Left kidney (tissue), 8 donors: ENCODE results near the gene UGT2B17. TPM values are rescaled to one million over a fixed set of nuclear protein-coding genes. Genes with fewer than 3 reads are reported as not detected.
"Not testable (repeated sequence)": the region's sequence is repeated elsewhere in the genome, so short reads cannot be mapped to it uniquely, and the experiment has no call there.

Experiments used
- DNase-seq: peaks from one replicate; pipeline ENCODE4 v3.0.0-alpha.2; 2013
- long read RNA-seq, 8 donors: transcript quantifications; one replicate each; lab custom pipeline, GENCODE V29; 2026
- polyA plus RNA-seq: library from polyadenylated mRNA; unstranded; fragments of 120-200 nt; gene quantifications from one replicate; pipeline ENCODE4 v1.2.1, GENCODE V29; 2013; ENCODE audit not compliant: insufficient read length

UGT2B17 gene
- 0.15 TPM for polyA plus RNA-seq
- long read RNA-seq, donor 1, result 0 reads
- long read RNA-seq, donor 2, result 0 reads
- long read RNA-seq, donor 3, result 0 reads
- long read RNA-seq, donor 4, result 0 reads
- long read RNA-seq, donor 5, result 0 reads
- long read RNA-seq, donor 6, result 0 reads
- long read RNA-seq, donor 7, result 0 reads
- long read RNA-seq, donor 8, result 0 reads

DNA sequence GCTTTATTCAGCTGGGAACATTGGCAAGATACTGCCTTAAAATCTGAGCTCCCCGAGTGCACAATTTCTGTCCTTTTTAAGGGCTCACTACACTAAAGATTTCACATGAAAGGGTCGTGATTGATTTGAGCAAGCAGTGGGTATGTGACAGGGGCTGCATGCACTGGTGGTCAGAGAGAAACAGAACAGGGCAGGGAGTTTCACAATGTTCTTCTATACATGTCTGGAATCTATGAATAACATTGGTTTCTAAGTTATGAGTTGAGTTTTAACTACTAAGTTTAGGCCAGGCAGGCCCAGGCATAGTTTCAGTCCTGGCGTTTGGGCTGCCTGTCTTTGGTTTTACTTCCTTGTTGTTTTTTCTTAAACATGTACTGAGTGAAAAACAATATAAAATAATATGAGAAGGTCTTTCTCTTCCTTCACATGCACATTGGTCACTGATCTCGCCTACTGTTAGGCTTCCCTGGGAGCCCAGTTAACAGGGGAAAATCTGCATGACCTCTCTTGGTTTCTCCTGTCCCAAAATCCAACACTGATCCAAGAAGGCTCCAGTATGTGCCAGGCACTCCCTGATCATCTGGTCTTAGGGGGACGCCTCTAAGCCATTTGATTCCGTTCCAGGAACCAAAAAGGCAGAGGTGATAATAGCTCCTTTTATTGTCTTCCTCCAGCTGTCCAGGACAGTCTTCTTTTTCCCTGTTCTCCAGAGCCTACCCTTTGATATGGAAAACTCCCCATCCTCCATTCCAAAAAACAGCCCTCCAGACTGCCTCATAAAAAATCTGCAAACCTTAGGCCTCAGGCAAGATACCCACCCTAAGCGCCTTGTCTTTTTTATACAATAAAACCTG is at the start of gene UGT2B17:
Gene UGT2B17, minus strand, starts transcription at position 51 of the 854 bp plus-strand sequence. CDS start 7,838 bp downstream, outside the sequence.
- DNase-seq, result no peak

DNA sequence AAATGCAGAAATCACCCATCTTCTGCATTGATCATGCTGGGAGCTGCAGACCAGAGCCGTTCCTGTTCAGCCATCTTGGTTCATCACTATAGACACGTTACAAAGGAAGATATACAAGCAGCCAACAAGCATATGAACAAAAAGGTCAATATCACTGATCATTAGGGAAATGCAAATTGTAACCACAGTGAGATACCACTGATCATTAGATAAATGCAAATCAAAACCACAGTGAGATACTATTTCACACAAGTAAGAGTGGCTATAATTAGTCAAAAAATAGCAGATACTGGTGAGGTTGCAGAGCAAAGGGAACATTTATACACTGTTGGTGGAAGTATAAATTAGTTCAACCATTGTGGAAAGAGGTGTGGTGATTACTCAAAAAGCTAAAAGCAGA is 46.6 kb upstream of the UGT2B17 start:
- not testable (repeated sequence) for DNase-seq

DNA sequence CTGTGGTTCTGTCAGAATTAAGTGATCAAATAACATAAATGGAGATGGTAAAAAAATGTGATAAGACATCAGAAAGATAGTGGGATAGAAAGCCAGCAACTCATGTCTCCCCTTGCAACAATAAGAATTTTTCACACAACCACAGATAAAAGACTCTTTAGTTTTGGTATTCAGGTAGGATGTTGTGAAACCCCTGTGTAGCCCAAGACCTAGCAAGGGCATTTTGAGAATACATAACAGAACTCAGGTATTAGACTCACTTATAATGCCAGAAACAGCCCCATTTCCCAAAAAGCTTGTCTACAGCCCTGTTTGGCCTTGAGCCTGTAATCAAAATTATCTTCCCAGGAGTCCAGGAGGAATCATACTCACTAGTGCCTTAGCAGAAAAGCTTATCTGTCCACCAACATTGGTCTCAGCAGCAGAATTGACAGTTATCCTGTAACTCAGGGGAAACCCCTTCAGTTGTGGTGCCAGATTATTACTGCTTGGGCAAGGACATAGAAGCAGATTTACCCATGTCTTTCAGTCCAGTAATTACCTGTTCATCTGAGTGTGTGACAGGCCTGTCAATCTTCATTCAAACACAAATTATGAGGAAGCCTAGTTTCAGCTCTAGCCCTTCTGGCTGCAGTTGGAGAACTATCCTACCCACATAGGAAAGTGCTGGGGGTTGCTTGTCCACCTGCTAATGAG is 41.0 kb upstream of the UGT2B17 start:
- no peak for DNase-seq

DNA sequence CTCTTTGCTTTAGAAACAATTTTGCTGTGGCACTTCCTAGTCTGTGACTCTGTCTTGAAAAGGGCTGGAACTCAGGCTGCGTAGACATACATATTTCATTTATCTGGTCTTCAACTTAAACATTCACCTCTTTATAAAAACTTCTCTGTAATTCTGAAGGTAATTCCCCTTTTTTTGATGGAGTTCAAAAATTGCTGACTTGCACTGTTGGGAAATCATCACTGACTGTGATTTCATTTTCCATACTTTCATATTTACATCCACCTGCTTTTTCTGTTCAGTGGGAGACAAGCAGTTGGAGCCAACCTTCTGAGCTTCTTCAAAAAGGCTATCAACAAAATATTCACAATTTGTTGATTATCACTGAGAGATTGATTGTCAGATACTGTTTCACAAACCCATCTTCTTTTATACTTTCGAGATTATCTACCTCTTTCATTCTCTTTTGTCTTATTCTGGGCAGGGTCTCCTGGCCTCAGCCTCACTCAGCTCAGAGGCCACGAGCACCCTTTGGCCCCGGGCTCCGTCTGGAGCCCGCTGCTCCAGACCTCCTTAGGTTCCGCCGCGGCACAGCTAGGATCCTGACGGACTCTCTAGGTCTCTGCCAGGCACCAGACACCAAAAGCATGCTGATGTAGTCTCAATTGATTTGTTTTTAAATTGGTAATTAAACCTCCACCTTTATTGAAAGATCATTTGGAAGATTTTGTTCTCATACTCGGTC is 39.7 kb upstream of the UGT2B17 start:
- no peak for DNase-seq

DNA sequence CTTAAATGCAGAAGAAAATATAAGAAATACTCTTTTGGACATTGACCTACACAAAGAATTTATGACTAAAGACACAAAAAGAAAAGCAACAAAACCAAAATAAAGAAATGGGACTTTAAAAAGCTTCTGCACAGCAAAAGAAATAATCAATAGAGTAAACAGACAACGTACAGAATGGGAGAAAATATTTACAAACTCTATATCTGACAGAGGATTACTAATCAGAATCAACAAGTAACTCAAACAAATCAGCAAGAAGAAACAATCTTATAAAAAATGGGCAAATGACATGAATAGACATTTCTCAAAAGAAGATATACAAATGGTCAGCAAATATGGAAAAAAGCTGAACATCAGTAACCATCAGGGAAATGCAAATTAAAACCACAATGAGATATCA is 37.6 kb upstream of the UGT2B17 start:
- no peak for DNase-seq

DNA sequence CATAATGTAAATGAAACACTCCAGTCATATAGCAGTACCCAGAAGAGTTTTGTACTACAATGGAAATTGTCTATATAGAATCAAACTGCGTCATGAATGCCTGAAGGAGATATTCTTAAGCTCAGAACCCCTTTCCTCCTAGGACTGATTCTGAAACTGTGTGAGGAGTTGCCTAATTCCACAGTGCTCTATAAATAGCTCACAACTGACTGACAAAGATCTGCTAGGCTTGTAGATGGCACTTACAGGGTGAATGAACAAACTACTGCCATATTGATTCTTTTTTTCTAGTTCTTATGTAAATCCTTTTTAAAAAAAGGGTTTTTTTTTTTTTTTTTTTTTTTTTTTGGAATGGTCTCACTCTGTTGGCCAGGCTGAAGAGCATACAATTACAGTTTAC is 30.1 kb upstream of the UGT2B17 start:
- no peak for DNase-seq

DNA sequence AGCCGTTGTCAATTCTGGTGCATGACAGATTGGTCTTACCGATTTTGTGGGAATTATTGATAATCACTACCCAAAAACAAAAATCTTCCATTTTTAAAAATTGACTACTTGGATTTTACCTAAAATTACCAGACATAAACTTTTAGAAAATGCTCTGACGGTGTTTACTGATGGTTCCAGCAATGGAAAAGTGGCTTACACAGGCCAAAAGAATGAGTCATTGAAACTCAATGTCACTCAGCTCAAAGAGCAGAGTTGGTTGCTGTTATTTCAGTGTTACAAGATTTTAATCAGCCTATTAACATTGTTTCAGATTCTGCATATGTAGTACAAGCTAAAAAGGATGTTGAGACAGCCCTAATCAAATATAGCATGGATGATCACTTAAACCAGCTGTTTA is 23.0 kb upstream of the UGT2B17 start:
- DNase-seq, result no peak

DNA sequence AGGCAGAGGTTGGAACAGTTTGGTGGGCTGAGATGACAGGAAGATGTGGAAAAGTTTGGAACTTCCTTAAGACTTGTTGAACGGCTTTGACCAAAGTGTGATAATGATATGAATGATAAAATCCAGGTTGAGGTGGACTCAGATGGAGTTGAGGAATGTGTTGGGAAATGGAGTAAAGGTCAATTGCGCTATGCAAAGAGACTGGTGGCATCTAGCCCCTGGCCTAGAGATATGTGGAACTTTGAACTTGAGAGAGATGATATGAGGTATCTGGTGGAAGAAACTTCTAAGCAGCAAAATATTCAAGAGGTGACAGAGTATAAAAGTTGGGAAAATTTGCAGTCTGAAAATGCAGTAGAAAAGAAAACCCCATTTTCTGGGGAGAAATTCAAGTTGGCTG is 21.4 kb upstream of the UGT2B17 start:
- no peak for DNase-seq

DNA sequence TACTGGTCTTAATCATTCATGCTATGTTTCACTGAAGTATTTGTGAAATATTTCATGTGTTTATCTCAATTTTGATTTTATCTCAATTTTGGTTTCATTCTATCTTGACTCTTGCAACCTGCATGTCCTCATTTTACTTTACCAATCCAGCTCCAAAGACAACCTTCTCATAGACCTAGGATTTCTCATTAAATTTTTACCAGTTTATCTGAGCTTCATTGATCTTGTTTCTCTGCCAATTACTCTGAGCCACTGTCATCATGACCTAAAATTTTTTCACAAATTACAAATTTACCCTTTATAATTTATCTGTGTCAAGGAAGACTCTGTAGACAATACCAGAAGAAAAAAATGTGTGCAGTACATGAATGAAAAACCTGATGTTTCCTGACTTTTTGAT is 18.6 kb upstream of the UGT2B17 start:
- DNase-seq, result no peak

DNA sequence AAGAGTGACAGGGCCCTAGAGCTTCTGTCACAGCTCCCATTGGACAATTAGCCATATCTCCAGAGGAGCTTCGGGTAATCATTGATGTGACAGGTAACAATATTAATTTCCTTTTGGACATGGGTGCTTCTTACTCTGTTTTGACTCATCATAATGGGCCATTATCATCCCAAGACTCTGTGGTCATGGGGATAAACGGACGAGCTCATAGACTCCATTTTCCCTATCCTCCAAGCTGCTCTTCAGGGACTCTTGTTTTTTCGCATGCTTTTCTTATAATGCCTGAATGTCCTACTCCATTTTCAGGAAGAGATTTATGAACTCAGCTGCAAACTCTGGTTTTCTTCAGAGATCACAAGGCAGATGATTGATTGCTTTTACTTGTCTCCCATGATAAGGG is 17.0 kb upstream of the UGT2B17 start:
- DNase-seq, result no peak

DNA sequence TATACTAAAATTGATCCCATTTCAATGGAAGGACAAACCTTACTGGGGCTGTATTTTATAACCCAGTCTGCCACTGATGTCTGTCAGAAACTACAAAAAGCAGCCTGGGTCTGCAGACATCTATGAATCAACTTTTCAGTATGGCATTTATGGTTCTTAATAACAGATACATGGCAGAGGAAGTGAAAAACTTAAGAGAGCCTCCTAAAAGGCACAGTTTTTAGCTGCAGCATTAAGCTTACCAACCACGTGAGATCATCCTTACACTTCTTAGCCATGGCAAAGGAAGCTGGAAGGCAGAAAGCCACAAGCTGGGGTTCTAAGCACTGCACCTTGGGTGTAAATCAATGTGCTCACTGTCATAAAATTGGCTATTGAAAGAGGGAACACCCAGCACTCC is 16.6 kb upstream of the UGT2B17 start:
- DNase-seq, result no peak

DNA sequence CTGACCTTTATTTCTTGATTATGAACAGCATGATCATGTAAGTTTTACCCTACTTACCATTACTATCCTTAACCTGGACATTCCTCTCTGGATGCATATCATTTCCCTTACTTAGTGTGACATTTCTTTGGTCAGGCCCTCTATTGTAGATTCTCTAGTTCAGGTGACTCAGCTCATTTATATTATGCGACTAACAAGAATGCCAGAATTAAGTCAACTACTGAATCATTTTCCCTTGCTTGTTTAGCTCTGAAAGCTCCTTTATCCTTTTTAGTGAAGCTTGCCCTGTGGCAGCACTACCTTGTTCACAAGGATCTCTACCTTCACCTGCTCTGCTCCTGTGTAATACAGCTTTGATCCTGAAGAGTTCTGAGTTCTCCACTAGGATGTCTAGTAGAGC is 15.1 kb upstream of the UGT2B17 start:
- DNase-seq, result no peak

DNA sequence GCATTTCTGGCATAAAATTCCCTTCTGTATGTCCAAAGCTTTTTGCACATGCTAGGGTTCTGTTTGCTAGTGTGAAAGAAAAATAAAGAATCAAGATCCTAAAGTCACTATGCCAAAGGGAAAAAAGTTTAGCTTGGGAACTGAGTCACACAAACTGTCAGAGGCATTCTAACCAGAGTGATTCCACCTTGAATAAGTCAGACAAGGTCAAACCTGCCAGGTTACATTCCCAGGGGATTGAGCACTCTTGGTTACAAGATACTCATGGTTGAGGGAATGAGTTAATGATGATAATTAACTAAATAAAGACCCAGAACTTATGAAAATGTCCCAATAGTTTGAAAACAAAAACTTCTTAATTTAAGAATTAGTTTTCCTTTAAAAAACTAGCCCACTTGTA is 13.7 kb upstream of the UGT2B17 start:
- no peak for DNase-seq

DNA sequence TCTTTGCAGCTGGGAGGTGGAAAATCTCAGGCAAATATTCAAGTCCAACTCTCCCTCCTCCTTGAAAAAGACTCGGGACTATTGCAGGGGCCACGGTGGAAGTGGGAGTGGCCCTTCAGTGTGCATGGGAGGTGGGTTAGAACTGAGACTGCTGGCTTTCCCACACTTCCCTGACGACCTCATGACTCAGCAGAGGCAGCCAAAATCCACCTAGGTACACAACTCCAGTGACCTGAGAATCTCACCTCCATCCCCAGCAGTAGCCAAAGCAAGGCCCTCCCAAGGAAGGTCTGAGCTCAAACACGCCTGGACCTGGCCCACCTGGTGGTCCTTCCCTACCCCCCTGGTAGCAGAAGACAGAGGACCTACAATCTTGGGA is 6.2 kb upstream of the UGT2B17 start:
- DNase-seq, result no peak

DNA sequence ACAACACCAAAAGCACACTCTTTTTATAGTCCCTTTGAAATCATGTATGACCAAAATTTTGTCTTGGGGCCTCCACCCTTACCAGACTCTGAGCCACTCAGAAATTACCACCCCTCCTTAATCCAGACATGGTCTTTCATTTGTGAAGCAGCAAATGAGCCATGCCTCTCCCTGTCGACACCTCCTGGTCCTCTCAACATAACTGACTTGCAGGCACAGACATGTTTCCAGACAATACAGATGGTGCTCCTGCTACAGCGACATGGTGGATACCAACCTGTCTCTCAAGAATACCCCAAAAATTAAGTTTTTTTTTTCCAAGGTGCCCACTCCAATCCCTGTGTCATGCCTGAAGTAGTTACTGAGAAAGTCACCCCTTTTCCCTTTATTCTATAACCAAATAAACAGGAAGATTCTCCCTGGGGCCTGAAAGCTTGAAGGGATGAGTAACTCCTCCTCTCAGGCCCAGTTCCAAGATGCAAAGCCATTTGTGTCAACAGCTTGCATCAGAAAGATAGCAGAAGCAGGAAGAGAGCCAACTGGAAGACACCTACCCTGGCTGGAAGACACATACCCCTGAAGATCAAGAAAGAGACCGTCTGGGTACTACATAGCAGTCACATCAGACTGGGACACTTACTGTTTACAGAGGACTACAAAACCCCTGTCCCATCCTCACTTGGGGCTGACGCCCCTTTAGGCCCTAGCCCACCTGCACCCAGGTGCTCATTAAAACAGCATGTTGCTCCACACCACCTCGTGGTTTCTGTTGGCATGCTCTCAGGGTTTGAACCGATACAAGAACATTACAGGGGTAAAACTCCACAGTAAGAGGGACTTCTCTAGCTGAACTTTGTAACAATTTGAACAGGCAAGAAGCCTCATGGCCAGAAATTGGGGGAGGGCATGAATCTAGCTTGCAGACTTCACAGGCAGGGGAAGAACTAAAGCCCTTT is 5.5 kb upstream of the UGT2B17 start:
- DNase-seq, result no peak

DNA sequence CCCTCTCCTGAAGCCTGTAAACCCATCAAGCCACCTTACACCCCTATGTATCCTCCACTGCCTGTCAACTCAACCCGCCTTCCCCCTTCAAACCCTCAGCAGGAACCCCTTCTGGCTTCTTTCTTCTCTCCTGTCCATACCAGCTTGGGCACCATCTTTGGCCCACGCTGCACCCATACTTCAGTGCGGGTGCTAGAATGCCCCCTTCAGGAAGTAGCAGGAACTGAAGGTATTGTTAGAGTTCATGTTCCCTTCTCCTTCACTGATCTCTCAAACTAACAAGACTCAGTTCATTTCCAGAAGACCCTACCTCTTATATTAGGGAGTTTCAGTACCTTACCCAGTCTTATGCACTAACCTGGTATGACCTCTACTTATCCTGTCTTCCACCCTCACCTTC is 1.5 kb upstream of the UGT2B17 start:
- DNase-seq, result no peak

DNA sequence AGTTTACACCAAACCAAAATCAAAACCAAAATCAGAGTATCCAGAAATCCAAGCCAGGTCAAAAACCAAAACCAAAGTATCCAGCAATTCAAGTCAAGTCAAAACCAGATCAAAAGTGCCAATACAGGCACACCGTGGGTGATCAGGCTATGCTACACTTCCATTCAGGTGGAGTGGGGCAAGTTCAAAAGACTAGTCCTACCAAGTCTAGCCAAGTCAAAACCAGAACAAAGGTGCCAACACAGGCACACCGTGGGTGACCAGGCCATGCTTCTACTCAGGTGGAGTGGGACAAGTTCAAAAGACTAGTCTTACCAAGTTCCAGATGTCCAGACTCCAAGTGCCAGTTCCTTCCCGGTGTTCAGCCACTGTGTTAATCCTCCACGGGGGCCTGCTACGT is 486 bp downstream of the UGT2B17 start:
- DNase-seq, result not testable (repeated sequence)

DNA sequence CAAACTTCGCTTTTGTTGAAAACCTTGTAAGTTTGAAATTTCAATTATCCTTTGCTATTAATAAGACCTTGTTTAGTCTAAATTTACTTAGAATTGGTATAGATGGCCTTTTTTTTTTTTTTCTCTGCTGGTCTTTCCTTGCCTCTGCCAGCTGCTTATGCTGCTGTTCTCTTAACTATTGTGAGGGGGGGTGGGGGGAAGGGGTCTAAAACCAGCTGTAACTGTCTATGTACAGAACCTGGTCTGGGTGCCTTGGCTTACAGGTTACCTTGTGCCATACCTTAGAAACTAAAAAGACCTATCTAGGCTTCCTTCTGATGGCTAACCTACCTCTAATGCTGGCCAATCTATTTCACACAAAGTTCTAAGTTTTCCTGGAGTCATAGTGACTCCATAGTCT is 1.0 kb downstream of the UGT2B17 start:
- no peak for DNase-seq

DNA sequence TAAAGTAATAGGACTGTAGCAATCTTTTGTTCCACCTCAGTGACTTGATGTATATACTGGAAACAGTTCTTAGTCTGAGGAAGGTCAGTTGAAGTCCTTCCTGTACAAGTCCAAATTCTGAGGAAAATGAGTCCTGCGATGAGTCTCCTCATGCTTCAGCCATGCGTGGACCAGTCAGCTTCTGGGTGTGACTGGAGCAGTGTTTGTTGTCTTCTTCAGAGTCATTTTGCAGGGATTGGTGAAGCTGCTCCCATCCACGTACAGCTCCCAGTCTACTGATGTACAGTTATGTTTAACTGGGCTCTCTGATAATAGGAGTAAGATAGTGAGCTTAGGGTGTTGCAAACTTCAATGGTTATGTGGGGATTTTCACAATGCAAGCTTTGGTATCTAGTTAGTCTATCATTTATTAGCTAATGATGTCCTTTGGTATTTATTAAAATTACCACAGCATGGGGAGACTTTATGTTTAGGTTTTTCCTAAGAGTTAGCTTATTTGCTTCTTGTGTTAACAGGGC is 3.4 kb downstream of the UGT2B17 start:
- no peak for DNase-seq

DNA sequence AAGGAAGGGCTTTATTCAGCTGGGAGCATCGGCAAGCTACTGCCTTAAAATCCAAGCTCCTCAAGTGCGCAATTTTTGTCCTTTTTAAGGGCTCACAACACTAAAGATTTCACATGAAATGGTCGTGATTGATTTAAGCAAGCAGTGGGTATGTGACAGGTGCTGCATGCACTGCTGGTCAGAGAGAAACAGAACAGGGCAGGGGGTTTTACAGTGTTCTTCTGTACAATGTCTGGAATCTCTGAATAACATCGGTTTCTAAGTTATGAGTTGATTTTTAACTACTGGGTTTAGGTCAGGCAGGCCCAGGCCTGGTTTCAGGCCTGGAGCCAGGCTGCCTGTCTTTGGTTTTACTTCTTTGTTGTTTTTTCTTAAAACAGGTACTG is 6.0 kb downstream of the UGT2B17 start:
- no peak for DNase-seq

DNA sequence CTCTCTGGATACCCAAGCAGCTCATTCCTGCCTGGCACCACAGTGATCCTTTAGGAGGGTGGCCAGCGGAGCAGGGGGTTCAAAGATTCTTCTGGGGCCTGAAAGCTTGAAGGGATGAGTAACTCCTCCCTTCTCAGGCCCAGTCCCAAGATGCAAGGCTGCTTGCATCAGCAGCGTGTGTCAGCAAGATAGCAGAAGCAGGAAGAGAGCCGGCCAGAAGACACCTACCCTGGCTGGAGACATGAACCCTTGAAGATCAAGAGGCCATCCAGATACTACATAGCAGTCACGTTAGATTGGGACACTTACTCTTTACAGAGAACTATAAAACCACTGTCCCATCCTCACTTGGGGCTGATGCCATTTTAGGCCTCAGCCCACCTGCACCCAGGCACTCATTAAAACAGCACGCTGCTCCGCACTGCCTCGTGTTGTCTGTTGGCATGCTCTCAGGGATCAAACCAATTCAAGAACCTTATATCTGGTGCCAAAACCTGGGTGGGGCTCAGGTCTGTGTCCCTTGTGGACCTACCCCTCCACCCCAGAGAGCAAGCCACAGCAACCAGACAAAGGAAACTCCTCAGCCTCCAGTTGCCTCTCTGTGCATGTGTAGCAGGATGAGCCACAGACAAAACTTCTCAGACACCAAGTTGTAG is 6.5 kb downstream of the UGT2B17 start:
- no peak for DNase-seq
